NCI-H128 (cell line): ENCODE measurements around the gene KRT34.
"Not testable (repeated sequence)": the region's sequence is repeated elsewhere in the genome, so short reads cannot be mapped to it uniquely, and the experiment has no call there.

ENCODE experiments used
- DNase-seq: peaks from one replicate; lab custom pipeline; 2025; ENCODE audit not compliant: unreplicated experiment; lab: John Stamatoyannopoulos, UW

KRT34 gene

GRCh38 chr17:41404024-41404671, 22.0 kb upstream of the KRT34 start:
- DNase-seq, result no peak

GRCh38 chr17:41403404-41404023, 21.4 kb upstream of the KRT34 start:
- no peak for DNase-seq

- DNase-seq, result no peak
Observed at GRCh38 chr17:41402161-41402560, 20.1 kb upstream of the KRT34 start.

- DNase-seq, result no peak
Observed at GRCh38 chr17:41396996-41397660, 15.0 kb upstream of the KRT34 start, which contains the start of gene KRT31. Gene KRT31 (minus strand): TSS chr17:41397608. CDS start chr17:41397539, 69 bp downstream.

DNA sequence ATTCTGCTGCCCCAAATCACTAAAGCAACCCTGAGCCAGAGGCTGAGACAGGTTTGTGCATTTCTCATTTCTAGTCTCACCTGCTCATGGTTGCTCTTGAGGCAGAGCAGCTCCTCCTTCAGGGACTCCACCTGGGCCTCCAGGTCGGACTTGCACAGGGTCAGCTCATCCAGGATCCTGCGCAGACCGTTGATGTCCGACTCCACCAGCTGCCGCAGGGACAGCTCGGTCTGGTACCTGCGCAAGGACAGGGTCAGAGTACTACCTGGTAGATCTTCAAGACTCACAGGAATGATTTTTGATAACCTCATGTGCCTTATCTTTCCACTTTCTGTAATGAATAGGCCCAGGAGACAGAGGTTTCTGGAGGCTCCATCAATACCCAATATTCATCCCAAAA, 14.2 kb upstream of the KRT34 start:
- no peak for DNase-seq

DNA sequence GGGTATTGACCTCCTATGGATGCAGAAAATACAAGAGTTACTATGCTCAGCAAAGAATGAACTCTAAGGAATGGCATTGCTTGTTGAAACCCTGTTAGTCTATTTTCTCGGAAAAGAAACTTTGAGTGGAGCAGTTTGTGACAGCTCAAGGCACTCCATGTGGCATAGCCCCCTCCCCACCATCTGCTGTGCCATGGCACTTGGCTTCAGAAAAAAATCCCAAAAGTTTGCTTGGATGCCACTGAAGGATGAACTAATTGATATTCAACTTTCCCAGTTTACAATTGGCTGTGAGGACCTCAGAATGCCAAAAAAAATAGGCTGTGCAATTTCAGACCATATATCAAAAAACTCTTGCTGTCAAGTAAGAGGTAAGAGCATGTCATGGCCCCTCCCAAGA, 13.5 kb upstream of the KRT34 start:
- DNase-seq, result no peak

- not testable (repeated sequence) for DNase-seq
Observed at GRCh38 chr17:41395044-41395443, 12.9 kb upstream of the KRT34 start.

- no peak for DNase-seq
Observed at GRCh38 chr17:41394254-41394996, 12.3 kb upstream of the KRT34 start.

GRCh38 chr17:41393826-41394225, 11.7 kb upstream of the KRT34 start:
- no peak for DNase-seq

DNA sequence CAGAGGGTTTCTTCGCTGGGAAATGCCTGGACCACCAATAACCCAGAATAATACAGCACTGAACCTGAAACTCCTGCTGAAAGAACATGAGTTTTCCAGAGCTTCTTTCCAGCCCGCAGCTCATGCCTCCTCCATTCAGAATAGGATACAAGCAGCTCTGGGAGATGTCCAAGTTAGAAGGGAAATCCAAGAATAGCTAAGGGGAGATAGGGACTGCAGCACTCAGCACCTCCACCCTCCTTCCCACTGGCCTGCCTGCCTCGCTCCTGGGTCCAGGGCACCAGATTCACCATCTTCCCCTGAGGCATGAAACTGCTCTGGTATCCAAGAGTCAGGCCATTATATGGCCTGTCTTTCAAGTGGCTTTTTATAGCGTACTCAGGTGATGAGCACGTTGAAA, 11.2 kb upstream of the KRT34 start:
- DNase-seq, result no peak

GRCh38 chr17:41392278-41392677, 10.2 kb upstream of the KRT34 start:
- DNase-seq, result no peak

DNA sequence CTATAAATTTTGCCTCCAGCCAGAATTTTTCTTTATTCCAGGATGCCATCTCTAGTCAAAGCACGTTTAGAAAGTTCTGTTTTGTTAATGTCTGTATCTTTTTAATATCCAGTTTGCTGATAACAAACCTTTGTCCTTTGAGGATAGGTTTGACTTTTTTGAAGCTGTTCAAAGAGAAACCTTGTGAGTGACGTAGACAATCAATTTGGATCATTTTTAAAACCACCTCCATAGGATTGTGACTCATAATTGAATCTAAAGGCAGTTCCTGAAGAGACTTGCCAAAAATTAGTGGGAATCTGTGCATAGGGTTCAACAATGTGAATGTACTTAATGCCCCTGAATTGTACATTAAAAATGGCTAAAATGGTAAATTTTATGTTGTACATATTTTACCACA, 9.4 kb upstream of the KRT34 start:
- no peak for DNase-seq

- DNase-seq, result no peak
Observed at GRCh38 chr17:41390411-41390938, 8.4 kb upstream of the KRT34 start.

- no peak for DNase-seq
Observed at GRCh38 chr17:41387670-41388069, 5.6 kb upstream of the KRT34 start.

DNA sequence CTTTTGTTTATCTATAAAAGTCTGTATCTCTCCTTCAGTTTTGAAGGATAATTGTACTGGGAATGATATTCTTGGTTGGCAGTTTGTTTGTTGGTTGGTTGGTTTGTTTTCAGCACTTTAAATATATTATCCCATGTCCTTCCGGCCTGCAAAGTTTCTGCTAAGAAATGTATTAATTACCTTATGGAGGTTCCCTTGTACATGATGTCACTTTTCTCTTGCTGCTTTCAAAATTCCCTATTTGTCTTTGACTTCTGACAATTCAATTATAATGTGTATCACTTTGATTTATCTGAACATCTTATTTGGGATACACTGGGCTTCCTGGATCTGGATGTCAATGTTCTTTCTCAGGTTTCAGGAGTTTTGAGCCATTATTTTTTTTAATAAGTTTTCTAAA, 4.1 kb upstream of the KRT34 start:
- DNase-seq, result no peak

GRCh38 chr17:41383690-41384089, 1.6 kb upstream of the KRT34 start:
- no peak for DNase-seq

DNA sequence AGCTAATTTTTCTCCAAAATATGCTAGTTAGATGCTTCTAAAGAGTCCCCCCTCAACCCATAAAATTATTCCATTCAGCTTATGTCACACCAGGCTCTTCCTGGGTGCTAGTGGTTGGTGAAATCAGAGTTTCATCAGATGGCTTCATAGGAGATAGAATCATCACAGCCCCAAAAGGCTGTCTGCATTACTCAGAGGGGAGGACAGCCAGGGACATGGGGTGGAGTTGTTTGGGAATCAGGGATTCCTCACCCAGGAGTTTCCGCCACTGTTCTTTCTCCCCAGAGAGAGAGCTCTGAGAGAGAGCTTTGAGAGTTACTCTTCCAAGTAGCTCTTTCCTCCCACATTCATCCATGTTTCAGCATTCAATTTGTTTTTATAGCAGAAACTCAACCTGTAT, 288 bp upstream of the KRT34 start:
- DNase-seq, result no peak

DNA sequence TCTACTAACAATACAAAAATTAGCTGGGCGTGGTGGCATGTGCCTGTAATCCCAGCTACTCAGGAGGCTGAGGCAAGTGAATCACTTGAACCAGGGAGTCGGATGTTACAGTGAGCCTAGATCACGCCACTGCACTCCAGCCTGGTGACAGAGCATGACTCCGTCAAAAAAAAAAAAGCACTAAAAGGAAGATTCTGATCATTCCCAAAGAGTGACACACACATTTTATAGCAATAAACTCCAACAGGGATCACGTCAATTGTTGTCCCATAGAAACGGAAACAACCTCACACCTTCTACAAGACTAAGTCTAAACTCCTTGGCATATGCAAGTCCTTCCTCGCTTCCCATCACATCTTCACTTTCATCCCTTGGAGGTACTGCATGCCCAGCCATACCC, 2.0 kb downstream of the KRT34 start:
- DNase-seq, result not testable (repeated sequence)

- DNase-seq, result no peak
Observed at GRCh38 chr17:41377546-41377945, 4.6 kb downstream of the KRT34 start.

DNA sequence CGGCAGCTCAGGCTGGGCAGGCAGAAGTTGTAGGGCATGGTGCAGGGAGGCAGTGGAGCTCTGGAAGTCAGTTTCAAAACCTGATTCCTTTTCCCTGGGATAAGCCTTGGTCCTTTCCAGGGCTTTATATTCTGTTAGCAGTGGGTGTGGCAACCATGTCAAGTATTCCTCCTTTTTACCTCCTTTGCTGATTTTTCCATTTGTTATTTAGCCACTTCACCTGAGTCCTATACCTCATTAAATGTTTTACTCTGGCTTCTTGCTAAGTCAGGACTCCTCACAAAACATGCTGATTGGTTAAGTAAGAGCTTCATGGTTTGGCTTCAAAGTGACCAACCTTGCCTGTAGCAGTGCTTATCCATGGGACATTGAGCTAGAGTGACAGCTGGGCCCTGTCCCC, 12.4 kb downstream of the KRT34 start, which contains the start of gene KRT33B:
TSS of gene KRT33B (minus strand) at position 101 of the 400 bp plus-strand sequence. CDS start at position 38, 63 bp downstream.
- DNase-seq, result no peak

DNA sequence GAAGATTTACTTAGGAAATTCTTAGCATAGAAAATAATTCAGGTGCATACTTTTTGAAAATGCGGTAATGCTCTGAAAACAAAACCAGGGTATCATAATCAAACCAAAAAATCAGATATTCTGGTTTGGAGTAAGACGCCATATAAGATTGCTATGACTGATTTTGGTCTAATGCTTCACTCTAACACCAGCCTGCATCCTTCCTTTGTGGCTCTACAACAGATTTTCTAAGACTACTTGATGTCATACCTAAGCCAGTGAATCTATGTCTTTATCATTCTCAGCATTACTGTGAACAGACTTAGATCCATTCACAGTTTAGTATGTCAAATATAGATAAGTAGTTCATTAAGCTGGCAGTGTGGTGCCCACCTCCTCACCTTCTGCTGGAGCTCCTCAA, 13.1 kb downstream of the KRT34 start:
- no peak for DNase-seq
